ENCODE data around the gene FRMPD4. TPM values are rescaled to one million over a fixed set of nuclear protein-coding genes. Genes with fewer than 3 reads are reported as not detected.

The FRMPD4 gene
- total RNA-seq, 3 donors from 2014 or later: 0.06 to 3.4 (median 0.34) TPM

DNA sequence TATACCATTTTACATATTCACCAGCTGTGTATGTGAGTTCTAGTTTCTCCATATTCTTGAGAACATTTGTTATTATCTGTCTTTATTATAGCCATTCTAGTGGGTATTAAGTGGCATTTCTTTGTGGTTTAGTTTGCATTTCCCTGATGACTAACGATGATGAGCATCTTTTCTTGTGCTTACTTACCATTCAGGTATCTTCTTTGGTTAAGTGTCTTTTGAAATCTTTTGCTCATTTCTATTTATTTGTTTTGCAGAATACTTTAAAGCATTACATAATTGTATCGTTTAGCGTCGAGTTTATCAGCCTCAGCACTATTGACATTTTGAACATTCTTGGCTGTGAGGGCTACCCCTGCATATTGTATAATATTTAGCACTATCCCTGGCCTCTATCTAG lies 85.4 kb downstream of the FRMPD4 start:
- intact Hi-C loops (cut with DNase I, micrococcal nuclease): no loop called here
- Histone ChIP-seq H3K4me3 (no peak overlapping the region), H3K4me1 (ENCODE audit: low read depth) (no peaks in the 10 kb centered on the region), H3K36me3 (ENCODE audit: low read depth) (no peaks in the 10 kb centered on the region), H3K9me3 (no peaks in the 10 kb centered on the region)
- no peak for ATAC-seq
- TF ChIP-seq, protein P1, sequence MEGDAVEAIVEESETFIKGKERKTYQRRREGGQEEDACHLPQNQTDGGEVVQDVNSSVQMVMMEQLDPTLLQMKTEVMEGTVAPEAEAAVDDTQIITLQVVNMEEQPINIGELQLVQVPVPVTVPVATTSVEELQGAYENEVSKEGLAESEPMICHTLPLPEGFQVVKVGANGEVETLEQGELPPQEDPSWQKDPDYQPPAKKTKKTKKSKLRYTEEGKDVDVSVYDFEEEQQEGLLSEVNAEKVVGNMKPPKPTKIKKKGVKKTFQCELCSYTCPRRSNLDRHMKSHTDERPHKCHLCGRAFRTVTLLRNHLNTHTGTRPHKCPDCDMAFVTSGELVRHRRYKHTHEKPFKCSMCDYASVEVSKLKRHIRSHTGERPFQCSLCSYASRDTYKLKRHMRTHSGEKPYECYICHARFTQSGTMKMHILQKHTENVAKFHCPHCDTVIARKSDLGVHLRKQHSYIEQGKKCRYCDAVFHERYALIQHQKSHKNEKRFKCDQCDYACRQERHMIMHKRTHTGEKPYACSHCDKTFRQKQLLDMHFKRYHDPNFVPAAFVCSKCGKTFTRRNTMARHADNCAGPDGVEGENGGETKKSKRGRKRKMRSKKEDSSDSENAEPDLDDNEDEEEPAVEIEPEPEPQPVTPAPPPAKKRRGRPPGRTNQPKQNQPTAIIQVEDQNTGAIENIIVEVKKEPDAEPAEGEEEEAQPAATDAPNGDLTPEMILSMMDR (IDR thresholded peaks at IDR 0.05): no peak
- DNase-seq: no peak

DNA sequence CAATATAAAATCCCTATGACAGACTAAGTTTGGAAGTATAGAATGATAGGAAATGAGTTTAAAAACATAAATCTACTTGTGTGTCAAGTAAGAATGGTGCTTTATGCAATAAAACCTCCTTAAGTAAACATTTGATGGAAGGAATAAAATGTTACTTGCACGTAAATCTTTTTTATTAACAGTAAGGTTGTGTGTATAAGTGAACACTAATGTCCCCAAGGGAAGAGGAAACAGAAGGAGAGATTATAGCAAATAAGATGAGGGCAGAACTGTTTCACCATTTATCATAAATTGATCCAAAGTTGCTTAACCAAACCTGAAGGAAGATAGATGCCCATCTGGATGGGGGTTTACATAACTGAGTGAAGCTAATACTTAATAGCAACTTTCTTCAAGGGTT lies 86.8 kb downstream of the FRMPD4 start:
- Histone ChIP-seq H3K4me3 (no peak overlapping the region), H3K4me1 (ENCODE audit: low read depth) (no peaks in the 10 kb centered on the region), H3K9me3 (no peaks in the 10 kb centered on the region), H3K36me3 (ENCODE audit: low read depth) (no peaks in the 10 kb centered on the region)
- intact Hi-C loops (cut with DNase I, micrococcal nuclease): no loop called here
- no peak for DNase-seq
- ATAC-seq: no peak
- TF ChIP-seq, protein P1 (IDR thresholded peaks at IDR 0.05): no peak

DNA sequence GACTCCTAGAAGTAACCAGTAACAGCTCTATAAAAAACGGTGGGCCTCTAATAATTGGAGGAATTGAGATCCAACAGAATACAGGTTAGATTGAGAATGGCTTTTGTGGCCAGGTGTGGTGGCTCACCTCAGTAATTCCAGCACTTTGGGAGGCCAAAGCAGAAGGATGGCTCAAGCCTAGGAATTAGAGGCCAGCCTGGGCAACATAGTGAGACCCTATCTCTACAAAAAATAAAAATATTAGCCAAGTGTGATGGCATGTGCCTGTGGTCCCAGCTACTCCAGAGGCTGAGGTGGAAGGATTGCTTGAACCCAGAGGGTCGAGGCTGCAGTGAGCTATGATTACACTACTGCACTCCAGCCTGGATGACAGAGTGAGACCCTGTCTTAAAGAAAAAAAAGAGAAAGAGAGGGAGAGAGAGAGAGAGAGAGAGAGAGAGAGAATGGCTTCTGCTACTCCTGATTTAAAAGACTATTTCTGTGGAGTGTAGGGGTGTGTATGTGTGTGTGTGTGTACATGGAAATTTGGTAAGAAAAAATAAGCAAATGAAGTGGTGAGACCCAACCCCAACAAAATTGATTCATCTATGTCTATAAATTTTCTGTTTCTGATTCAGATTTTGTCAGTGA lies 89.3 kb downstream of the FRMPD4 start:
- no peaks in the 10 kb centered on the region for H3K36me3 ChIP-seq (ENCODE audit: low read depth)
- H3K4me3 ChIP-seq: no peak overlapping the region
- ATAC-seq (no peak), DNase-seq (no peak)
- intact Hi-C loops (cut with DNase I, micrococcal nuclease): no loop called here
- no peaks in the 10 kb centered on the region for H3K9me3 ChIP-seq
- no peaks in the 10 kb centered on the region for H3K4me1 ChIP-seq (ENCODE audit: low read depth)
- TF ChIP-seq, protein P1 (IDR thresholded peaks at IDR 0.05): no peak

DNA sequence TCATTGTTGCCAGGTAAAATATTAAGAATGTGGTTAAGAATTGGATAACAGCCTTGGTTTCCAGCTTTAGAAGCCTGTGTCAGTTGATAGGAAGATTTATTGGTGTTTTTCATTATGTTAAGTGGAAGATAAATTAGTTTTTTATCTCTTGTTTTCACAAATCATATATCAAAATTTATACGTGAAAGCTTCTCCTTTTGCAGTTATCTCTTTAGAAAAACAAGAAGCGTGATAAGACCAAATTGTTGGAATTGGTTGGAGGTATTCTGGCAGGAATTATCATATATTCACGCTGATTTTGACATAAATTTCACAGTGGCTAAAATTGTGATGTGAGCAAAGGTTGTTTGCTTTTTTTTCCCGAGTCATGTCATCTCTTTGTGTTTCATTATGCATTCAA lies 90.6 kb downstream of the FRMPD4 start:
- H3K4me1 ChIP-seq (ENCODE audit: low read depth): no peaks in the 10 kb centered on the region
- intact Hi-C loops (cut with DNase I, micrococcal nuclease): no loop called here

DNA sequence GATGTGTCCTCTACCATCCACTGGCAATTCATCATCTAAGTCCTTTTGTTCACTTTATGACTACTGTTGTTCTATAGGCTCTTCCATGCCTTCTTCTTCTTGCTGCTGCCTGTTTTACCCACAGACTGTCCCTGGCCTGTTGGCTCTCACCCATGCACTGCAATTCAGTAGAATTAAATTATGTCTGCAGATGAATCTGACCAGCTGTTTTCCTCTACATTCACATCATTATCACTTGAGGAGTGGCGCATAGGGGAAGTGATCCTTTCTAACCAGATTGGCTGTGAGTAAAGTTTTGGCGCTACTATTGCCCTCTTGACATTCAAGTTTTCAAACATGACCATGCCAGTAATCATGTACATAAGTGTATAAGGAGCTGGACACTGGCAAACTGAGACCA lies 91.7 kb downstream of the FRMPD4 start:
- intact Hi-C loops (cut with DNase I, micrococcal nuclease): no loop called here
- DNase-seq (no peak), ATAC-seq (no peak)
- H3K4me1 ChIP-seq (ENCODE audit: low read depth): no peaks in the 10 kb centered on the region
- H3K9me3 ChIP-seq: no peaks in the 10 kb centered on the region
- H3K4me3 ChIP-seq: no peak overlapping the region
- TF ChIP-seq, protein P1 (IDR thresholded peaks at IDR 0.05): no peak
- no peaks in the 10 kb centered on the region for H3K36me3 ChIP-seq (ENCODE audit: low read depth)

More for the DNA sequence above, 90.6 kb downstream of the FRMPD4 start:
- Histone ChIP-seq H3K4me3 (no peak overlapping the region), H3K36me3 (ENCODE audit: low read depth) (no peaks in the 10 kb centered on the region), H3K9me3 (no peaks in the 10 kb centered on the region)
- ATAC-seq (no peak), DNase-seq (no peak)
- TF ChIP-seq, protein P1 (IDR thresholded peaks at IDR 0.05): no peak
